SK-N-SH treated with all-trans-retinoic acid at 6 μM for 48 hours (cell line): Measurements from ENCODE around the gene MLPH.

Source experiments
- ESRRG ChIP-seq: fragments of 250-450 bp; sonication (Bioruptor Pico); IDR thresholded peaks from 2 replicates; pipeline ENCODE4 v1.6.1; 2021; ENCODE audit warnings: mild to moderate bottlenecking
- GLIS3 ChIP-seq: fragments of 250-450 bp; sonication (Bioruptor Pico); IDR thresholded peaks from 2 replicates; pipeline ENCODE4 v1.5.0; 2020; ENCODE audit warnings: mild to moderate bottlenecking, moderate library complexity
- OSR1 ChIP-seq: fragments of 250-450 bp; sonication (Bioruptor Pico); IDR thresholded peaks from 2 replicates; pipeline ENCODE4 v1.8.0; 2022; ENCODE audit warnings: moderate library complexity, mild to moderate bottlenecking, inconsistent platforms
- RARB ChIP-seq: fragments of 250-450 bp; sonication (Bioruptor Pico); IDR thresholded peaks from 2 replicates; pipeline ENCODE4 v1.8.0; 2021; ENCODE audit warnings: mild to moderate bottlenecking, moderate library complexity
- SNAI2 ChIP-seq: fragments of 250-450 bp; sonication (Bioruptor Pico); IDR thresholded peaks from 2 replicates; pipeline ENCODE4 v1.5.0; 2020; ENCODE audit warnings: mild to moderate bottlenecking, moderate library complexity
- ZC3H10 ChIP-seq: fragments of 250-450 bp; sonication (Bioruptor Pico); IDR thresholded peaks from 2 replicates; pipeline ENCODE4 v1.5.1; 2021; ENCODE audit warnings: mild to moderate bottlenecking, moderate library complexity
- ZFP3 ChIP-seq: fragments of 250-450 bp; sonication (Bioruptor Pico); IDR thresholded peaks from 2 replicates; pipeline ENCODE4 v1.5.0; 2020; ENCODE audit warnings: mild to moderate bottlenecking, moderate library complexity
- ZFP30 ChIP-seq: fragments of 450-650 bp; formaldehyde crosslinking; IDR thresholded peaks from 2 replicates; pipeline ENCODE4 v1.5.0; 2022; ENCODE audit warnings: mild to moderate bottlenecking, moderate library complexity
- ZNF70 ChIP-seq: fragments of 450-650 bp; formaldehyde crosslinking; IDR thresholded peaks from 2 replicates; pipeline ENCODE4 v1.5.0; 2020; ENCODE audit warnings: mild to moderate bottlenecking, moderate library complexity
- TF ChIP-seq, protein P1 (sequence below): fragments of 250-450 bp; sonication (Bioruptor Pico); IDR thresholded peaks from 2 replicates; pipeline ENCODE4 v1.8.0; 2020; ENCODE audit warnings: mild to moderate bottlenecking, moderate library complexity, borderline replicate concordance
- TF ChIP-seq, protein P2 (sequence below): fragments of 250-450 bp; sonication (Bioruptor Pico); IDR thresholded peaks from 2 replicates; pipeline ENCODE4 v1.5.1; 2021; ENCODE audit warnings: mild to moderate bottlenecking, moderate library complexity

DNA sequence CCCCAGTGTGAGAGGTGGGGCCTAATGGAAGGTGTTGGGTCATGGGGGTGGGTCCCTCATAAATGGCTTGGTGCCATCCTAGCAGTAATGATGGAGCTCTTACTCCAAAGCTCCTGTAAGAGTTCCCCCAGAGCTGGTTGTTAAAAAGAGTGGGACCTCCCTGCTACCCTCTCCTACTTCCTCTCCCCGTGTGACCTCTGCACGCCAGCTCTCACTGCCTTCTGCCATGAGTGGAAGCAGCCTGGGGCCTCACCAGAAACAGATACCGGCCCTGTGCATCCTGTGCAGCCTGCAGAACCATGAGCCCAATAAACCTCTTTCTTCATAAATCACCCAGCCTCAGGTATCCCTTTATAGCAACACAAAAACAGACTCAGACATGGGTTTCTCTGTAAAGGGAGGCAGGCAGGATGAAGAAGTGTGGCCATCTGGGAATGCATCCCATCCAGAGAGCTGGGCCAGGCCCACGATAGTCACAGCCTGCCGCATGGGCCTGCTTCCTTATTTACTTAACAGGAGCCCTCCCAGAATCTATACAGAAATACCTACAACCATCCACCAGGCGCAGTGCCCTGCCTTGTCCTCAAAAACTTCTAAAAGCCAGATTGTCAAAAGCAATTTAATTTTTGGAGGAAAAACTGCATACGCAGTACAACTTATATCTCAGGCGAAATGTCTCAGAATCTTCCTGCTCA lies 86.8 kb downstream of the MLPH start:
- TF ChIP-seq ZNF70 (CRISPR knock-in tag) (no peak), ZFP3 (no peak), OSR1 (no peak), ZC3H10 (CRISPR knock-in tag) (no peak), SNAI2 (CRISPR knock-in tag) (no peak), ESRRG (CRISPR knock-in tag) (no peak), GLIS3 (CRISPR knock-in tag) (no peak), ZFP30 (CRISPR knock-in tag) (no peak), RARB (CRISPR knock-in tag) (no peak)
- TF ChIP-seq, protein P1, sequence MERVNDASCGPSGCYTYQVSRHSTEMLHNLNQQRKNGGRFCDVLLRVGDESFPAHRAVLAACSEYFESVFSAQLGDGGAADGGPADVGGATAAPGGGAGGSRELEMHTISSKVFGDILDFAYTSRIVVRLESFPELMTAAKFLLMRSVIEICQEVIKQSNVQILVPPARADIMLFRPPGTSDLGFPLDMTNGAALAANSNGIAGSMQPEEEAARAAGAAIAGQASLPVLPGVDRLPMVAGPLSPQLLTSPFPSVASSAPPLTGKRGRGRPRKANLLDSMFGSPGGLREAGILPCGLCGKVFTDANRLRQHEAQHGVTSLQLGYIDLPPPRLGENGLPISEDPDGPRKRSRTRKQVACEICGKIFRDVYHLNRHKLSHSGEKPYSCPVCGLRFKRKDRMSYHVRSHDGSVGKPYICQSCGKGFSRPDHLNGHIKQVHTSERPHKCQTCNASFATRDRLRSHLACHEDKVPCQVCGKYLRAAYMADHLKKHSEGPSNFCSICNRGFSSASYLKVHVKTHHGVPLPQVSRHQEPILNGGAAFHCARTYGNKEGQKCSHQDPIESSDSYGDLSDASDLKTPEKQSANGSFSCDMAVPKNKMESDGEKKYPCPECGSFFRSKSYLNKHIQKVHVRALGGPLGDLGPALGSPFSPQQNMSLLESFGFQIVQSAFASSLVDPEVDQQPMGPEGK (CRISPR knock-in tag) = no peak
- TF ChIP-seq, protein P2, sequence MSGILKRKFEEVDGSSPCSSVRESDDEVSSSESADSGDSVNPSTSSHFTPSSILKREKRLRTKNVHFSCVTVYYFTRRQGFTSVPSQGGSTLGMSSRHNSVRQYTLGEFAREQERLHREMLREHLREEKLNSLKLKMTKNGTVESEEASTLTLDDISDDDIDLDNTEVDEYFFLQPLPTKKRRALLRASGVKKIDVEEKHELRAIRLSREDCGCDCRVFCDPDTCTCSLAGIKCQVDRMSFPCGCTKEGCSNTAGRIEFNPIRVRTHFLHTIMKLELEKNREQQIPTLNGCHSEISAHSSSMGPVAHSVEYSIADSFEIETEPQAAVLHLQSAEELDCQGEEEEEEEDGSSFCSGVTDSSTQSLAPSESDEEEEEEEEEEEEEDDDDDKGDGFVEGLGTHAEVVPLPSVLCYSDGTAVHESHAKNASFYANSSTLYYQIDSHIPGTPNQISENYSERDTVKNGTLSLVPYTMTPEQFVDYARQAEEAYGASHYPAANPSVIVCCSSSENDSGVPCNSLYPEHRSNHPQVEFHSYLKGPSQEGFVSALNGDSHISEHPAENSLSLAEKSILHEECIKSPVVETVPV = no peak
